AG09319 (cell line): ENCODE measurements around the gene TBXA2R.

Source experiments
- DNase-seq: peaks from one replicate; pipeline ENCODE4 v3.0.0-alpha.2; 2010; ENCODE audit warnings: low read depth; ENCODE audit errors: extremely low read depth
- CTCF ChIP-seq: IDR thresholded peaks from 2 replicates; pipeline ENCODE4 v1.5.1; 2011; ENCODE audit warnings: low read depth, mild to moderate bottlenecking, inconsistent platforms, low read length, moderate library complexity

The TBXA2R gene

GRCh38 chr19:3644351-3645066 lies 37.8 kb upstream of the TBXA2R start:
- no peak for DNase-seq
- TF ChIP-seq CTCF: no peak

GRCh38 chr19:3643674-3644313 lies 37.1 kb upstream of the TBXA2R start:
- no peak for DNase-seq
- TF ChIP-seq CTCF: no peak

- no peak for TF ChIP-seq CTCF
- no peak for DNase-seq
Measured at GRCh38 chr19:3642987-3643673, 36.5 kb upstream of the TBXA2R start.

GRCh38 chr19:3642296-3642695 lies 35.6 kb upstream of the TBXA2R start:
- no peak for DNase-seq
- TF ChIP-seq CTCF: no peak

GRCh38 chr19:3641515-3642269 lies 35.0 kb upstream of the TBXA2R start:
- no peak for TF ChIP-seq CTCF

GRCh38 chr19:3639479-3639878 lies 32.8 kb upstream of the TBXA2R start:
- DNase-seq: no peak

More at GRCh38 chr19:3641515-3642269, 35.0 kb upstream of the TBXA2R start:
- no peak for DNase-seq

More at GRCh38 chr19:3639479-3639878, 32.8 kb upstream of the TBXA2R start:
- no peak for TF ChIP-seq CTCF
